Neural cell (in vitro differentiated cells): ENCODE results near the gene SMAD4. TPM values are rescaled to one million over a fixed set of nuclear protein-coding genes. Genes with fewer than 3 reads are reported as not detected.
"Not testable (repeated sequence)": the region's sequence is repeated elsewhere in the genome, so short reads cannot be mapped to it uniquely, and the experiment has no call there.

ENCODE experiments used
- H2AFZ ChIP-seq: fragments of 200-600, 300-800 bp; sonication (generic), shearing (Covaris generic); 2 replicates; pipeline ENCODE4 v1.6.0; 2014; ENCODE audit warnings: low read depth, mild to moderate bottlenecking, antibody characterized with exemption, low read length, moderate library complexity
- H3F3A ChIP-seq: fragments of 200-600 bp; shearing (Covaris generic); 2 replicates; pipeline ENCODE4 v1.6.1; 2016; ENCODE audit warnings: mild to moderate bottlenecking, moderate library complexity, mixed read lengths, antibody characterized with exemption, low read length; ENCODE audit not compliant: insufficient read depth, poor library complexity, severe bottlenecking
- H3K27ac ChIP-seq: fragments of 200-600, 300-800 bp; sonication (generic), shearing (Covaris generic); 2 replicates; pipeline ENCODE4 v1.5.1; 2014; ENCODE audit warnings: mild to moderate bottlenecking, low read length, moderate library complexity
- H3K27me3 ChIP-seq: fragments of 300-800, 200-600 bp; sonication (generic), shearing (Covaris generic); 2 replicates; pipeline ENCODE4 v1.6.0; 2014; ENCODE audit warnings: mild to moderate bottlenecking, low read depth, low read length, moderate library complexity; ENCODE audit not compliant: insufficient read depth
- H3K36me3 ChIP-seq: fragments of 300-800, 200-600 bp; sonication (generic), shearing (Covaris generic); 2 replicates; pipeline ENCODE4 v1.5.1; 2014; ENCODE audit warnings: mild to moderate bottlenecking, antibody characterized with exemption, low read length, moderate library complexity; ENCODE audit not compliant: insufficient read depth
- H3K4me2 ChIP-seq: fragments of 300-800, 200-600 bp; sonication (generic), shearing (Covaris generic); 2 replicates; pipeline ENCODE4 v1.6.0; 2014; ENCODE audit warnings: mild to moderate bottlenecking, low read length
- H3K4me3 ChIP-seq: fragments of 300-800, 200-600 bp; sonication (generic), shearing (Covaris generic); 2 replicates; pipeline ENCODE4 v1.5.1; 2014; ENCODE audit warnings: mild to moderate bottlenecking, low read length, moderate library complexity
- H3K79me2 ChIP-seq: fragments of 200-600 bp; shearing (Covaris generic); replicated peaks from 2 replicates; pipeline ENCODE4 v1.6.0; 2014; ENCODE audit warnings: mild to moderate bottlenecking, low read length, moderate library complexity; ENCODE audit not compliant: insufficient read depth
- H3K9ac ChIP-seq: fragments of 300-800, 200-600 bp; sonication (generic), shearing (Covaris generic); 2 replicates; pipeline ENCODE4 v1.6.1; 2016; ENCODE audit warnings: mild to moderate bottlenecking, low read length, mixed read lengths
- H3K9me2 ChIP-seq: fragments of 200-600 bp; shearing (Covaris generic); 2 replicates; pipeline ENCODE4 v1.6.1; 2016; ENCODE audit warnings: mild to moderate bottlenecking, low read length, mixed read lengths; ENCODE audit not compliant: insufficient read depth
- H3K9me3 ChIP-seq: fragments of 200-600, 300-800 bp; sonication (generic), shearing (Covaris generic); 2 replicates; pipeline ENCODE4 v1.6.1; 2016; ENCODE audit warnings: mild to moderate bottlenecking, mixed run types, low read length, moderate library complexity, mixed read lengths
- H4K20me1 ChIP-seq: fragments of 200-600 bp; shearing (Covaris generic); 2 replicates; pipeline ENCODE4 v1.6.1; 2016; ENCODE audit warnings: mild to moderate bottlenecking, mixed run types; ENCODE audit not compliant: insufficient read depth
- CTCF ChIP-seq: fragments of 450-650 bp; IDR thresholded peaks from 2 replicates; pipeline ENCODE4 v1.5.1; 2014; ENCODE audit warnings: antibody characterized with exemption, mild to moderate bottlenecking, moderate library complexity; ENCODE audit not compliant: poor library complexity, severe bottlenecking
- EP300 ChIP-seq: fragments of 450-650 bp; conservative IDR thresholded peaks from 2 replicates; pipeline ENCODE4 v1.6.1; 2014; ENCODE audit warnings: antibody characterized with exemption, mild to moderate bottlenecking, moderate library complexity; ENCODE audit not compliant: poor library complexity, severe bottlenecking
- EZH2 ChIP-seq: fragments of 200-600, 300-800 bp; shearing (Covaris generic), sonication (generic); IDR thresholded peaks from 2 replicates; pipeline ENCODE4 v1.6.1; 2014; ENCODE audit warnings: antibody characterized with exemption, low read length, borderline replicate concordance, mild to moderate bottlenecking; ENCODE audit not compliant: insufficient read depth, poor library complexity, severe bottlenecking
- MXI1 ChIP-seq: fragments of 450-650 bp; conservative IDR thresholded peaks from 2 replicates; pipeline ENCODE4 v1.6.1; 2014; ENCODE audit warnings: antibody characterized with exemption, mild to moderate bottlenecking; ENCODE audit not compliant: poor library complexity, severe bottlenecking
- POLR2AphosphoS5 ChIP-seq: IDR thresholded peaks from 2 replicates; pipeline ENCODE4 v1.6.1; 2012
- RAD21 ChIP-seq: fragments of 450-650 bp; conservative IDR thresholded peaks from 2 replicates; pipeline ENCODE4 v1.6.1; 2014; ENCODE audit warnings: antibody characterized with exemption, mild to moderate bottlenecking, moderate library complexity
- REST ChIP-seq: IDR thresholded peaks from 2 replicates; pipeline ENCODE4 v1.6.1; 2012; ENCODE audit warnings: borderline replicate concordance
- SMC3 ChIP-seq: fragments of 450-650 bp; conservative IDR thresholded peaks from 2 replicates; pipeline ENCODE4 v1.6.1; 2014; ENCODE audit warnings: antibody characterized with exemption, mild to moderate bottlenecking, moderate library complexity; ENCODE audit not compliant: poor library complexity
- TAF1 ChIP-seq: IDR thresholded peaks from 2 replicates; pipeline ENCODE4 v1.6.1; 2012; ENCODE audit warnings: low read depth
- polyA plus RNA-seq: library from polyadenylated mRNA; depleted of rRNA; stranded (reverse); fragments of >200 nt; gene quantifications from 2 replicates; pipeline ENCODE4 v1.2.3, GENCODE V29; 2014

SMAD4 gene
- polyA plus RNA-seq, 1 donor from 2014 or later: 40.2 TPM

DNA sequence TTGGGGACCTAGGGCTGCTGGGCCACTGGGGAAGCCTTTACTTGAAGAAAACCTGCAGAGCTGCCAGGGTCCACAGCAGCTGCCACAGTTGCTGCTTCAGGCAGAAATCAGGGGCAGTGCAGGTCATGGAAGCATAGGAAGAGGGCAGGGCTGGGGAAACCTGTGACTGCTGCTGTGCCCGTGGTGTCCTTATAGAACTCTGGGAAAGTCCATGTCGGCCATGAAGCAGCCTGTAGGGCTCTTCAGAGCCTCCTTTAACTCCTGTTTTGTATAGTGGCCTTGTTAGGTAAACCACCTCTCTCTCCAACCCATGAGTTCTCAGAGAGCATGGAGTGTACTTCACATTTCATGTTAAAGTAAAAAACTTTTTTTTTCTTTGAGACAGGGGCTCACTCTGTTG is 62.1 kb downstream of the SMAD4 start:
- Histone ChIP-seq H3K9me3 (no peaks in the 10 kb centered on the region), H3K4me2 (no peak overlapping the region), H3K9ac (no peak overlapping the region), H4K20me1 (no peaks in the 10 kb centered on the region), H2AFZ (no peak overlapping the region), H3K27ac (no peak overlapping the region), H3K79me2 (no peaks in the 10 kb centered on the region), H3K27me3 (no peaks in the 10 kb centered on the region), H3K4me3 (no peak overlapping the region), H3F3A (no peaks in the 10 kb centered on the region), H3K9me2 (no peaks in the 10 kb centered on the region), H3K36me3 (no peaks in the 10 kb centered on the region)
- TF ChIP-seq EZH2: no peak
- TF ChIP-seq TAF1: no peak
- no peak for TF ChIP-seq CTCF
- no peak for TF ChIP-seq MXI1
- no peak for TF ChIP-seq POLR2AphosphoS5
- no peak for TF ChIP-seq SMC3
- no peak for TF ChIP-seq REST
- no peak for TF ChIP-seq EP300
- TF ChIP-seq RAD21: no peak

DNA sequence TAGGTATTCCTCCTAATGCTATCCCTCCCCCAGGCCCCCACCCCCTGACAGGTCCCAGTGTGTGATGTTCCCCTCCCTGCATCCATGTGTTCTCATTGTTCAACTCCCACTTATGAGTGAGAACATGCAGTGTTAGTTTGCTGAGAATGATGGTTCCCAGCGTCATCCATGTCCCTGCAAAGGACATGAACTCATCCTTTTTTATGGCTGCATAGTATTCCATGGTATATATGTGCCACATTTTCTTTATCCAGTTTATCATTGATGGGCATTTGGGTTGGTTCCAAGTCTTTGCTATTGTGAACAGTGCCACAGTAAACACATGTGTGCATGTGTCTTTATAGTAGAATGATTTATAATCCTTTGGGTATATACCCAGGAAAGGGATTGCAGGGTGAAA is 63.0 kb downstream of the SMAD4 start:
- H3K27me3 ChIP-seq, H3K9me3 ChIP-seq, H3K79me2 ChIP-seq, H3K9ac ChIP-seq, H3K4me3 ChIP-seq, H3K36me3 ChIP-seq, H3K27ac ChIP-seq, H2AFZ ChIP-seq, H3F3A ChIP-seq, H3K9me2 ChIP-seq, H4K20me1 ChIP-seq, H3K4me2 ChIP-seq: not testable (repeated sequence)
